ENCODE results near the gene RASGRP3. TPM values are rescaled to one million over a fixed set of nuclear protein-coding genes. Genes with fewer than 3 reads are reported as not detected.

Gene RASGRP3
- total and polyA plus RNA-seq, 9 of the 15 experiments (the other 6 are each of a cell fraction or from before 2014, with no cell fraction given): 0.18 to 1.7 (median 1.2) TPM

GRCh38 chr2:33598561-33599174 is 122.2 kb downstream of the RASGRP3 start (continued):
- TF ChIP-seq TOE1 (IDR thresholded peaks at IDR 0.05; ENCODE audit: borderline replicate concordance) (peak; percentile 56; the same call in 1 of the 2 replicates), TOE1 (CRISPR knock-in tag; IDR thresholded peaks at IDR 0.05; ENCODE audit: borderline replicate concordance, low read depth) (no peak)

- BruUV-seq (replicated peaks): TSS peak; percentile 80
- Histone ChIP-seq H3K27ac (ENCODE audit: extremely low read depth, low read depth, low read length) (peak within 1 kb of the TSS; percentile 84), H3K4me2 (ENCODE audit: insufficient read depth, low read length) (peak within 1 kb of the TSS; percentile 99), H3K9me3 (replicated peaks; ENCODE audit: control insufficient read depth, insufficient read depth, low read depth, low read length) (no peaks in the 10 kb centered on the region), H2AFZ (ENCODE audit: low read depth, low read length) (peak within 1 kb of the TSS; percentile 98), H3K36me3 (ENCODE audit: control insufficient read depth, insufficient read depth, low read length) (peaks cover 9% of the 10 kb centered on the region), H3K9me1 (ENCODE audit: control insufficient read depth, insufficient read depth, low read length) (no peaks in the 10 kb centered on the region), H3K9ac (ENCODE audit: insufficient read depth in 1 of 2, low read depth in 2 of 2, low read length in 2 of 2) (peak within 1 kb of the TSS; percentile 90 to 98), H4K20me1 (replicated peaks; ENCODE audit: control insufficient read depth, insufficient read depth, low read length) (no peaks in the 10 kb centered on the region), H3K79me2 (ENCODE audit: control insufficient read depth, insufficient read depth, low read length) (peaks cover 35% of the 10 kb centered on the region), H3K4me1 (replicated peaks in 1 of 2; ENCODE audit: control insufficient read depth in 2 of 2, insufficient read depth in 2 of 2, low read length in 2 of 2) (peaks cover 0 to 11% of the 10 kb centered on the region in 2 experiments; a peak in 2 of 5 replicates), H3K4me3 (peak within 1 kb of the TSS; percentile 96), H3K27me3 (ENCODE audit: control insufficient read depth in 2 of 2, insufficient read depth in 2 of 2, low read length in 2 of 2) (no peaks in the 10 kb centered on the region)
- WGBS (ENCODE audit: insufficient coverage, low coverage, missing lambda C conversion rate): under 1% methylated on average over 54 of the region's 56 CpGs
- in situ Hi-C loops (cut with MboI) (loop anchor here (25.0 kb wide), 3 partner anchors 187 to 837 kb away; partner anchors contain the start of gene LTBP1), intact Hi-C loops (cut with micrococcal nuclease) (no loop called here)
- ATAC-seq (peak; percentile 94), FAIRE-seq (peak; percentile 96), DNase-seq (ENCODE audit: extremely low read depth in 1 of 4, low spot score in 3 of 4) (peak; percentile 95 to 99 (median 97))
- CTCF ChIA-PET (ENCODE audit: low intra/inter-chr PET ratio): no interaction called here
- POLR2A ChIA-PET: interaction anchor here (0.6 to 1.1 kb wide), 4 partner anchors 8 to 27 kb away, joined by 3 read pairs; no protein-coding TSS in a partner anchor
- no peak for TF ChIP-seq ZNF354B (CRISPR knock-in tag; IDR thresholded peaks at IDR 0.05)
- no peak for TF ChIP-seq SMARCA5 (IDR thresholded peaks at IDR 0.05)
- peak; percentile 91 for TF ChIP-seq ZNF431 (CRISPR knock-in tag; IDR thresholded peaks at IDR 0.05)
- TF ChIP-seq, protein P1, sequence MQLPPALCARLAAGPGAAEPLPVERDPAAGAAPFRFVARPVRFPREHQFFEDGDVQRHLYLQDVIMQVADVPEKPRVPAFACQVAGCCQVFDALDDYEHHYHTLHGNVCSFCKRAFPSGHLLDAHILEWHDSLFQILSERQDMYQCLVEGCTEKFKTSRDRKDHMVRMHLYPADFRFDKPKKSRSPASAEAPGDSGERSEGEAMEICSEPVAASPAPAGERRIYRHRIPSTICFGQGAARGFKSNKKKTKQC (CRISPR knock-in tag; IDR thresholded peaks at IDR 0.05): peak; percentile 96
- no peak for TF ChIP-seq BACH1 (tag; IDR thresholded peaks at IDR 0.05)
- TF ChIP-seq NBN (IDR thresholded peaks at IDR 0.05; ENCODE audit: low read depth): peak; percentile 51; the same call in 1 of the 2 replicates
- peak; percentile 80 to 89 for TF ChIP-seq MNT (conservative IDR thresholded peaks at IDR 0.05)
- TF ChIP-seq, protein P2, sequence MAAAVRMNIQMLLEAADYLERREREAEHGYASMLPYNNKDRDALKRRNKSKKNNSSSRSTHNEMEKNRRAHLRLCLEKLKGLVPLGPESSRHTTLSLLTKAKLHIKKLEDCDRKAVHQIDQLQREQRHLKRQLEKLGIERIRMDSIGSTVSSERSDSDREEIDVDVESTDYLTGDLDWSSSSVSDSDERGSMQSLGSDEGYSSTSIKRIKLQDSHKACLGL (CRISPR knock-in tag; IDR thresholded peaks at IDR 0.05; ENCODE audit: borderline replicate concordance, poor library complexity, severe bottlenecking): no peak
- TF ChIP-seq NRF1 (conservative IDR thresholded peaks at IDR 0.05 in 1 of 2, IDR thresholded peaks at IDR 0.05 in 1 of 2): peak; percentile 100
- TF ChIP-seq, protein P3, sequence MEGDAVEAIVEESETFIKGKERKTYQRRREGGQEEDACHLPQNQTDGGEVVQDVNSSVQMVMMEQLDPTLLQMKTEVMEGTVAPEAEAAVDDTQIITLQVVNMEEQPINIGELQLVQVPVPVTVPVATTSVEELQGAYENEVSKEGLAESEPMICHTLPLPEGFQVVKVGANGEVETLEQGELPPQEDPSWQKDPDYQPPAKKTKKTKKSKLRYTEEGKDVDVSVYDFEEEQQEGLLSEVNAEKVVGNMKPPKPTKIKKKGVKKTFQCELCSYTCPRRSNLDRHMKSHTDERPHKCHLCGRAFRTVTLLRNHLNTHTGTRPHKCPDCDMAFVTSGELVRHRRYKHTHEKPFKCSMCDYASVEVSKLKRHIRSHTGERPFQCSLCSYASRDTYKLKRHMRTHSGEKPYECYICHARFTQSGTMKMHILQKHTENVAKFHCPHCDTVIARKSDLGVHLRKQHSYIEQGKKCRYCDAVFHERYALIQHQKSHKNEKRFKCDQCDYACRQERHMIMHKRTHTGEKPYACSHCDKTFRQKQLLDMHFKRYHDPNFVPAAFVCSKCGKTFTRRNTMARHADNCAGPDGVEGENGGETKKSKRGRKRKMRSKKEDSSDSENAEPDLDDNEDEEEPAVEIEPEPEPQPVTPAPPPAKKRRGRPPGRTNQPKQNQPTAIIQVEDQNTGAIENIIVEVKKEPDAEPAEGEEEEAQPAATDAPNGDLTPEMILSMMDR (IDR thresholded peaks at IDR 0.05 in 2 of 3, conservative IDR thresholded peaks at IDR 0.05 in 1 of 3; ENCODE audit: insufficient read depth in 2 of 3, low read depth in 1 of 3, low read length in 3 of 3): 0 out of 6 replicates have a peak, but pooled peaks of 1 of the 3 experiments have one; percentile 24
- TF ChIP-seq ILF3 (IDR thresholded peaks at IDR 0.05; ENCODE audit: borderline replicate concordance): no peak
- no peak for TF ChIP-seq FOS (IDR thresholded peaks at IDR 0.05; ENCODE audit: extremely low read depth, insufficient read length)
Observed at GRCh38 chr2:33599175-33599942, 122.9 kb downstream of the RASGRP3 start, which contains the start of gene FAM98A. TSS of gene FAM98A (minus strand) at chr2:33599299. CDS start at chr2:33599221, 78 bp downstream.

All from K562 (cell line).